Kidney tubule cell (primary cell): ENCODE measurements around the gene TCF7L2.

Source experiments
- DNase-seq: peaks from one replicate; pipeline ENCODE4 v3.0.0-alpha.2; 2018; ENCODE audit warnings: low spot score

Gene TCF7L2

DNA sequence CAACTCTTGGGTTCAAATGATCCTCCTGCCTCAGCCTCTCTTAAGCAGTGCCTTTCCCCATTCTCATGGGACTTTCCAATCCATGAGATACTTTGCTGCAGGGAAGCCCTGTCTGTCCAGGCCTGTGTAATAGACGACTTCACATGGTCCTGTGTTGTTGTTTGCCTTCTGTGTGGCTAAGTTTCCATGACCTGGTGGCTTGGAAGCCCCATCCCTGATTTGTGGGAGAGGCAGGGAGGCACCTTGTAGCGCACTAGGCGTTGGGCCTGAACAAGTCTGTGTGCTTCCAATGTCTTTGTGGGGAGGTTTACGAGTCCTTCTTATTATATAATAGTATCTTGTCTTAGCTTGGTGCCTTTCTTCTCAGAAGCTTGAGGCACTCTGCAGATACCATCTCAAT, 49.1 kb downstream of the TCF7L2 start:
- DNase-seq, result no peak

DNA sequence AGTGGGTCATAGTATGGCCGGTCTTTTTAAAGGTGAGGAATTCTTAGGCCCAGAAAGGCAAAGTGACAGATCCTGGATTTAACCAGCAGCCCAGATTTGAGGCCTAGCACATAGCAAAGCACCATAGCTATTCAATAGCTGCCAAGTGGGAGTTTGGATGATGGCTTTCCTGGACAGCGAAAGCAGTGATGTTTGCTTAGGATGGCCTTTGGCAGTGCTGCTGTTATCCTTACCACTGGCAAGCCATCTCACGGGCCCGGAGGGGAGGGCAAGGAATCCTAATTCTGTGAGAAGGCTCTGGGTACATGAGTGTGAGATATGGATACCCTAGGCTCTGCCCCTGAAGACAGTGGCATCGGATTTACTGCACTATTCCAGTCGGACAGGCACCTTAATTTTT, 50.4 kb downstream of the TCF7L2 start:
- no peak for DNase-seq

DNA sequence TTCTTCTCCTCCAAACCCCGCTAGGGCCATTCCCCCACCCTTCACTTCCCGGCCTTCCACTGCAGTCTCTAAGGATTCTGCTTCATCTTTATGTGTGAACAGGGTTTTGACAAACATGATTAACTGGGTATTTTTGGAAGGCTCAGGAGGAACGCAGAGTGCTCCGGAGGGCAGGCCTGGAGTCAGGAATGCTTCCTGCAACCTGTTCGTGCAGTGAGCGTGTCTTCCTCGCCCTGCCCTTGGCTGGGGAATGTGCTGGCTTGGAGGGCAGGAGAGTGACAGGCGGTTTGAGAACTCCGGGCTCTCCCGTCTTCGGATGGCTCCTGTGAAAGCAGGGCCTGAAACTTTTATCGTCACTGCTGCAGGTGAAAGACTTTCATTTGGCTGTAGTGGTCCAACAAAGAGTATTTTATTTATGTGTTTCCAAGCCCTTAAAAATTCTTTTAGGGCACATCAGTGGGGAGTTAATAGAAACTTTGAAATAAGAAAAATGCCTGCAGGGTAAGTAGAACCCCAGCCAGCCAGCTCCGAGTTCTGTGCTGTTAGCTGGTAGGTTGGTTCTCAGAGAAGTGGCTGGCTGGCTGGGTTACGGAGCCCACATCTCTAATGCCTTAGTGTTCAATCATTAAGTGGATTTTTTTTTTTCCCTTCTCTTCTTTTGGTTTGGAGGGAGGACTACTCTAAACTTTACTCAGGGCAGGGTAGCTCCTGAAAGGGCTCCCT, 51.0 kb downstream of the TCF7L2 start:
- peak; percentile 78 for DNase-seq

DNA sequence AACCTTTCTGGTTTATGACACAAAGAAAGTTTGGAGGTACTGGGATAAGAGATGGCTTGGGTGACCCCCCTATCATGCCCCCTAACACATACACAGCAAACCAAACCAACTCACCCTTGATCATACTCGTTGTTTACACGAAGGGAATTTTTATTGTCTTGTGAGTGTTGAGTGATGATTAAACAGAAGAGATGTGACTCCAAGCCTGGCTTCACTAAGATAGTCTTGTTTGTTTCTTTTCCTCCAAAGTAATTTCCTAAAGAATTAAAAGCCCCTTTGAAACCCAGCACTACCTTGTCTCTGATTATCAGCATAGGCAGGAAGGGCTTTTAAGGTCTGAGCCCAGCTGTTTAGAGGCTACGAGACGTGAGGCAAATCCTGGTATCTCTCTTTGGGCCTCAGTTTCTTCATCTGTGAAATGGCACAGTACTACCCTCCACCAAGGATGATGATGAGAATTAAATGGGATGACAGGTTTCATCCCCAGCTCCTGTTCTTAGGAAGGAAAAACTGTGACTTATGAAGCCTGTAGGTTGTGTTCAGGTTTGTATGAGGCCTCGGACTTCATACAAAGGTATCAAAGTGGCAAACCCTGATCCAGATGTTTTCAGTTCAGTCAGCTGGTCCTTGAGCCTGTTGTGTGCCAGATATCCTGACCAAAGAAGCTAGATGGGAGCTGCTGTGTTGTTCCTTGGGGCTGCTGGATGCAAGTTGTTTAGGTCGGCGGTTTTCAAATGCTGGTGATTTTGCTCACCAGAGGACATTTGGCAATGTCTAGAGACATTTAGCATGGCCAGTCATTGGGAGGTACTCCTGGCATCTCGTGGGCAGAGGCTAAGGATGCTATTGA, 51.8 kb downstream of the TCF7L2 start:
- DNase-seq, result no peak

DNA sequence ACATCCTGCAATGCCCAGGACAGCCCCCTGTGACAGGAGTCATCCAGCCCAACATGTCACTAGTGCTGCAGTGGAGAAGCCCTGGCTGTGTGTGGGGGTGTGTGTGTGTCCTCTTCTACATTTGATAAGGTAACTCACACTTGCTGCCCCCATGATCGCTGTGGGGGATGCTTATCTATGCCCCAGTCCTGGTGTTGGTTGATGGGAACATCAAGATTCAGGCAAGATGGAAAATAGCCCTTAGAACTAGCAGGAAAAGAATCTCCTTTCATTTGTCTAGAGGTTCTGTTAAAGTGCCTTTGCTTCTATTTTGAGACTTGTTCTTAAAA, 52.4 kb downstream of the TCF7L2 start:
- no peak for DNase-seq

DNA sequence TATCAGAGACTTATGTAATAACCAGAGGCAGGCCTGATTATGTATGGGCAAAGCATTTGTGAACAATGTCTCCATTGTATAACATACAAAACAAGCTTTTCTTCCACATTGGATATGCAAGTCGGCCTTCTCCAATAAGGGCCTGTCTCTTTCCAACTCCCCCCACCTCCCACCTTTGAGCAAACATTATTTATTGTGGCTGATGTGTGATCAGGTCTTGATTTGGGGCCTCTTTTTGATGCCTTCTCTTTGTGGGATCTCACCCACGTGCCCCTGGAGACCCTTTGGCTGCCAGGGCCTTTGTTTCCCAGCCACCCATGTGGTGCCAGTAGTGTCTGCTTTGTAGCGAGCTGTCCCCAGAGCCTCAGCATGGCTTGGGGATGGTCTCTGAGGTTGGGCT, 53.0 kb downstream of the TCF7L2 start:
- no peak for DNase-seq

DNA sequence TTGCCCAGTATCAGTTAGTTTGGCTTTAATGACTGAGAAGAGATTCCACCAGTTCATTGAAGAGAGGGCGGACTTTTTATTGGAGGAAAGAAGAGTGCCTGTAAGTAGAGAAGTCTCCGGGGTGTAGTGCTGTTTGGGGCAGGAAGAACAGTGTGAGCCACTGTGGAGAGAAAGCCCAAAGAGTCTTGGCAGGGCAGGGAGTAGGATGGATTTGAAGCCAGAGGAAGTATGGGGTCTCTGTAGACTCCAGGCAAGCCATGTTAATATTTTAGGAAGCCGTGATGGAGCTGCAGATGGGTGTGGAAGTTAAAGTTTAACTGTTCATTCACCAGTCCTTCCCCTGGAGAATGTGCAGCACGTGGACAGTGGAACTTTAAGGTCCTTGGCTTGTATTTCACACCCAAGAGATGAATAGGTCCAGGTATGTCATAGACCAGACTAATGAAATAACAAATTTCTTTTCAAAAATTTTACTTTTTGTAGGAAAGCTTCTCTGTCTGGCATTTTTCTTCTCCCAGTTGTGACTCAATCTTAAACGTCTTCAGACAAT, 54.1 kb downstream of the TCF7L2 start:
- peak; percentile 28 for DNase-seq

DNA sequence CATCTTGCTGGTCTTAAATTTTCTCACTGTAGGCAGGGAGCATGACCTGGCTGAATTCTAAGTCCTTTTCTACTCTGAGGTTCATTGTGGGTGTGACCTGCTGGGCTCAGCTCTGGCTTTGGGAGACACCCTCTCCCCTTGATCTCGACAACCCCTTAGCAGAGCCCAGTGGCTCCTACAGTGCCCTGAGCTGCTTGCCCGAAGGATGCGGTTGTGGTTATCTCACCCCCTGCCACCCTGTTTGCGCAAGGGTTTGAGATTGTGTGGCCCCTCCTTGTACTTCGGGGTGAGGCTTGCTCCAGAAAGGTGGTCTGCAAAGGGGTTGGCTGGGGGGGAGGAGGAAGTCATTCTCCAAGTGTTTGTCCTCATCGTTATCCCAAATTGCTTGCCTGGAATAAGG, 55.3 kb downstream of the TCF7L2 start:
- no peak for DNase-seq

DNA sequence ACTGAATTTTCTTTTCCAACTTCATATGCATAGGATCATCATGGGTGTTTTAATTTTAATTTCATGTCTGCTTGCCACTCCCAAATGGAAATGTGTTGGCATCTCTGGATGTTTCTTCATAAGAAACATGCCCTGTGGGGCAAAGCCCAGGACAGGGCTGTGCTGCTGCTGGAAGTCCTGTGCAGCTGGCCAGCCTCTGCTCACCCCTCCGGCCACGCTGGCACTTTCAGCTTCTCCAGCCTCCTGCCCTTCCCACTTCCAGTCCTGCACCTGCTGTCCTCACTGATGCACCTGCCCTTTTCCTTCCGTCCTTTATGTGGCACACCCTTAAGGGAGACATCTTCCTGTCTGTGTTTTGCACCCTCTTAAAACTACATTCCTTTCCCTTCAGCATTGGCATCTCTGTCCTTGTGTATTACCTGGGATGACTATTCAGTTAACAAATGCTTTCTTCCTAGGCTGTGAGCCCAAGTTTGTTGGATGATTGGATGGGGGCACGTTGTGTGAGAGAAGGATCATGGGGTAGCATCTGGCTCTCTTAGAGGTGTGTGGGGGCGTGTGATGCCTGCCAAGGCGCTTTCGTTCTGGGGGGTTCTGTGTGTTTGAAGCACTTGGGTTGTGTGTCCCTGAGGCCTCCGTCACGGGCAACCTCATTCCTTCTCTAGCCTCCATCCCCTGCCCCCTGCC, 56.8 kb downstream of the TCF7L2 start:
- no peak for DNase-seq

DNA sequence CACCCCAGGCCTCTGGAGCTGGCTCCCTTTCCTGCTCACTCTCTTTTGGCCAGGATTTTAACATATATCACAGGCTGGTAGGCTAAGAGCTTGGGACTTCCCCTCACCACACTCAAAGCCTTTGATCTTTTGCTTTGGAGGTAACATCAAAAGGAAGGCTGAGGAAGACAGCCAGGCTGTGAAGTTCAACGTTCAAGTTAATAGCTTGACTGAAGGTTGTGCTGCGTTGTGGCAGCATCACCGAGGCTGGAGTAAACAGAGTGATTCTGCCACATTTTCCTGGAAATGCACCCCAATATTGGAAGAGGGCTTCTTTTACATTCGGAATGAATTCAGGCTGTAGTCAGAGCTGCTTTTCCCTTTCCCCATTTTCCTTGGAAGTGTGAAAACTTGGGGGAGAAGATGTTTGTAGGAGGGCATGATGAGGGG, 57.3 kb downstream of the TCF7L2 start:
- DNase-seq, result no peak

DNA sequence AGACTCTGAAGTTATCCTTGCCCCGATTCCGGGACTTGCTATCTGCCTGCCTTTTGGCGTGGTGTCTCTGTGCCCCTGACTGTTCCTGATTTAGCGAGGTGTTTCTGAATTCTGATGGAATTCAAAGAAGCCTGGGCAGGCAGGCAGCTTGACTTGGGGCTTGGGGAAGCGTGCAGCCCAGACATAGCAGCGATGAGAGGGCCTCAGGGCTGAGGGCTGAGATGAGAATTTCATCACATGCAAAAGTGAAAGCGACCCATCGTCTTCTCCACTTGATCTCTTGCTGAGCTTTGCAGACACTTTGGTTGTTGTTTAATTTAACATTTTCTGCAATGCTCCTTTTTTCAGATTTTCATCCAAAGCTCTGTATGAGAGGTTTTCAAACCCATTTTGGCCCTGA, 57.8 kb downstream of the TCF7L2 start:
- no peak for DNase-seq

DNA sequence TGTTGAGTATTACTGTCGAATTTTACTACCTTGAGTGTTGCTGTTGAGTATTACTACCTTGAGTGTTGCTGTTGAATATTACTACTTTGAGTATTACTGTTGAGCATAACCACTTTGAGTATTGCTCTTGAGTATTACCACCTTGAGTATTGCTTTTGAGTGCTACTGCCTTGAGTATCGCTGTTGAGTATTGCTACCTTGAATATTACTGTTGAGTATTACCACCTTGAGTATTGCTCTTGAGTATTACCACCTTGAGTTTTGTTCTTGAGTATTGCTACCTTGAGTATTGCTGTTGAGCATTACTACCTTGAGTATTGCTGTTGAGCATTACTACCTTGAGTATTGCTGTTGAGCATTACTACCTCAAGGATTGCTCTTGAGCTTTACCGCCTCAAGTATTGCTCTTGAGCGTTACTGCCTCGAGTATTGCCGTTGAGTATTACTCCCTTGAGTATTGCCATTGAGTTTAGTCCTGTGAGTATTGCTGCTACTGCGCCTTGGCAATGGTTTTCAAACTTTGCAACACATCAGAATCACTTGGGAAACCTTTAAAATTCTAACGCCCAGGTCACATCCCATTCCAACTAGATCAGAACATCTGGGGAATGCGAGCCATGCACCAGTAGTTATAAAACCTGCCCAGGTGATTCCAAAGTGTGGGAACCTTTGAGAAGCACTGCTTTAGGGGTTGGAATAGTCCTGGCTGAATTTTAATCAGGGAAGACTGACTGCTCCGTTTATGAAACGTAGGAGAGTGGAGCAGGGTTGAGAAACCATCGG, 61.7 kb downstream of the TCF7L2 start:
- DNase-seq, result no peak

DNA sequence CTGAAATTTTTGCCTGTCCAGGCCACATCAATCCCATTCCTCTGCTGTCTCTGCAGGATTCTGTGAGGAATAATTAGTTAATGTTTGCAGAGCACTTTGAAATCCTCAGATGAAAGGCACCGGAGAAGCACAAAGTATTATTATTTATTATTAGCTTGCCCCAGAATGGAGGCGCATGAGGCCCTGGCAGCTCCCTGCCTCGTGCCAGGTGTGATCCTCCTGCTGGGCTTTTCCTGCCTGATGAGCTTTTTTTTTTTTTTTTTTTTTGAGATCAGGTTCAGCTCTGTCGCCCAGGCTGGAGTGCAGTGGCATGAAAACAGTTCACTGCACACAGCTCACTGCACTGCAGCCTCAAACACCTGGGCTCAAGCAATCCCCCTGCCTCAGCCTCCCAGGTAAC, 65.2 kb downstream of the TCF7L2 start:
- DNase-seq, result peak; percentile 30

DNA sequence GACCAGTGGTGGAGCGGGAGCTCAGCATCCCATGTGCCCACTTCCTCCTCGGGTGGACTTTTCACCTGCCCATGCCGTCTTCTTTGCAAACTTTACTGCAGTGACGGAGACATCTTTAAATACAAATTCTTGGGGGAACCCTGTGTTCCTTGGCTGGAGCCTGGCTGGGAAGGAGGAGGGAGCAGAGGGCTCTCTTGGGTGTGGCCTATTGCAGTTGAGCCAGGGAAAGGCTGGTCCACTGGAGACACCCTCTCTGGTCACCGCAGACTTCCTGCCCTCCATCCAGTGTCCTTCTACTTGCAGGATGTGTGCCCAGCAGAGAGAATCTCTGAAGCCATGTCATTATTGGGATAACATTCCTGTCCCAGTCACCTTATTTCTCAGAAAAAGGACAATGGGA, 67.3 kb downstream of the TCF7L2 start:
- DNase-seq, result no peak

DNA sequence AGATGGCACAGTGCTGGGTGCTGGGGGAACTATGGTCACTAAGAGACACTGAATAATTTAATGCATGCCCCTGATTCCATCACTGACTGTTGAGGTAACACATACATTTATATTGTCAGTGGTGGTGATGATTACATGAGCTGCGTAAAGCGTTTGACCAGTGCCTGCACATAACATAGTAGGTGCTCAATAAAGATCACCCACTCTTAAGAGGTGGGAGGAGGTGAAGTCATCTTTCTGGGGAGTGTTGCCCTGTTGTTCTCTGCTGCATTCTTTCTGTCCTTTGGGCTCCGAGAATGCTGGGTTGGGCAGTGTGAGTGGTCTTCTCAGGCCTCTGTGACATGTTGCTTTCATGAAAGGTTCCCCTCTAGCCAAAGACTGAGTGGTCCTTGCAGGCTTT, 68.0 kb downstream of the TCF7L2 start:
- DNase-seq, result no peak

DNA sequence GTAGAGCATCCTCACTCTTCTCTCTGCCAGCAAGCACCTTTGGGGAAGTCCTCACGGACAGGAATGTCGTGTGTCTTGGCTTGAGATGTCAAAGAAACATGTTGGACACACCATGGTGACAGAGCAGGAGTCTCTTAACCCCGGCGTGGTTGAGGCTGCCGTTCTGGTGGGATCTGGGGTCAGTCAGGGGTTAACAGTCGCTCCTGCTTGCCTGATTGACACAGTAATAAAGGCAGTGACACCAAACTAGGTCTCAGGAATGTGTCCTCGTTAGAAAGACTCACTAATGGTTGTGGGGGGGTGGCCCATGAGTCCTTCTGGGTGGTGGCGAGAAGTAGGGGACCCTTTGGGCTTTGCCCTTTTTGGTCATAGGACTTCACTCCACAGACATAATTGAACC, 69.0 kb downstream of the TCF7L2 start:
- no peak for DNase-seq

DNA sequence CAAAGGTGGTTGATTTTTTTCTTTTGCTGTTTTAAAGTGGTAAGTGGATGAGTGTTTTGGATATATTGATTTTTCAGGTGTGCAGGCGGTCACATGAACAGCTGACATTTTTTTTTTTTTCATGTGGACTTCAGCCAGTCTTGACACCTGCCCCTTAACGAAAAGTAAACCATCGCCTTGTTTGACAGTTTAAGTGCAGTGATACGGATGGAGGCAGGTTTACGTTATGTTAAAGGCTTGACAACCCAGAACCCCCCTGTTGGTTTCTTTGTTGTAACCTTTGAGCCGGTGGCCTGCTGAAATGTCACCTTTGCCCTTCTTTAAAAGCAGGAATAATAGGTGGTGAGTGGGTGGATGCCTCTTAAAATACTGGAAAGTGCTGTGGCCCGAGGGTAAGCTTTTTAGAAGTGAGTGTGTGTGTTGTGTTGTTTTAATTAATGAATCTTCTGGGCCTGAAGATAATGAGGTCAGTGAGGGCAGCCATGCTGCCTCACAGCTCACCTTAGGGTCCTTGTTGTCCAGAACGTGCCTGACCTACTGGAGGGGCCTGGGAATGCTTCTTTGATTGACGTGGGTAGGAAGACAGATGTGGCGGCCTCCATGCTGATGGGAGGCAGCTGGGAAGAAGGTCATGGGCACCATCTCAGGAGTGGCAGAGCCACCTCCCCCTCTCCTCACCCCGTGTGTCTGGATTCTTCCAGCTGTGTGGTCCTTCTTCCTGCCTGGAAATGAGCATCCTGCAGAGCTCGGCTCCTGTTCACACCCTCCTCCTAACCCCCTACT, 69.8 kb downstream of the TCF7L2 start:
- DNase-seq, result no peak

DNA sequence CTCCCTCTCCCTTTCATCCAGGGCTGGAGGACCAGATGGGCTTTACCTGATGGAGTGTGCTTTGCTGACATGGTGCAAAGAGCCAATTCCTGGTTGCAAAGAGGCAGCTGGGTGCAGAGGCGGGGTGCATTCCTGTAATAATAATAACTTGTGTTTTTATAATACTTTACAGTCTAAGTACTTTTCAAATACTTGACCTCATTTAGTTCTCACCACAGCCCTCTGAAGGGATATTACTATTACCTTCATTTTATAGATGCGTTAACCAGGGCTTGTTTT, 70.4 kb downstream of the TCF7L2 start:
- no peak for DNase-seq

DNA sequence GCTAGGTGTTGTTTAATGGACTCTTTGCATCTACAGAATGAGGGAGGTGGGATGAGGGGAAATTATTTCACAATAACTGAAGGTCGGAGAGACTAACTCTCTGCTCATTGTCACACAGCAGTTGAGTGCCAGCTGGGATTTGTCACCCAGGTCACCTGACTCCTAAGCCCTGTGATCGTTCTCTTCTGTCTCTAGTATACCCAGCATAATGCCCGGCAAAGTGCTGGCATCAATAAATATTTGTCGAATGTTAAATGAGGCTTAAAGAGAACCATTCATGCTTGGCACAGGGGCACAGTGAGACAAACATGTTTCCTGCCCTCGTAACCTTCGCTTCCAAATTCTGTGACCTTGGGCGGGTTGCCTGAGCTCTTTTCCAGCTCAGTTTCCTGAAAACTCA, 70.8 kb downstream of the TCF7L2 start:
- peak; percentile 51 for DNase-seq

DNA sequence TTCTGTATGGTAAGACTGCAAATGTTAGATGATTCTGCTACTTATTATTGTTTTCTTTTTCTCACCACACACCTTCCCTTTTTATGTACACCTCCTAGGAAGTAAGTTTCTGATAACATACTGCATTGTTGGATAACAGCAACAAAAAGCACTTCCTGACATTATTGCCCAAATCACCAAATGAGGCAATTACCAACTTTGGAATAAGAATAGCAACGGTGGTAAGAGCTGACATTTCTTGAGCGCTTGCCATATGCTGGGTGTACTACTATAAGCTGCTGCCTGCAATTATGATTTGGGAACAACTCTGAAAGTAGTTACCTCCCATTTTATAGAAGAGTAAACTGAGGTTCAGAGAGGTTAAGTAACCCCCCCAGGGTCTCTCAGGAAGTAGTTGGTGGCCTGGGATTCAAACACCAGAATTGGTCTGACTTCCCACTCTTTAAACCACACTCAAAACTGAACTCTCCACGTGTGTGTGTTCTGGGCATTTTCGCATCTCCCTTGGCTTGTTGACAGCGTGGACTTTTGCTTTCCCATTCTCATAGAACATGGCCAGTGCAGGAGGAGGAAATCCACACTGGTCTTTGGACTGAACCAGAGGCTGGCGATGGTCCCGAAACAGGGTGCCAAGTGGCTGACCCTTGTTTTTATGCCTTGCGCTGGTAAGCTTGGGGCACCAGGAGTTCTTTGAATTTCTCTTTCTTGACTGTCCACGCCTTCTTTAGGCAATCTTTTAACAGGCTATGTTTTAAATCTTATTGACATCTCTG, 71.4 kb downstream of the TCF7L2 start:
- DNase-seq, result no peak

DNA sequence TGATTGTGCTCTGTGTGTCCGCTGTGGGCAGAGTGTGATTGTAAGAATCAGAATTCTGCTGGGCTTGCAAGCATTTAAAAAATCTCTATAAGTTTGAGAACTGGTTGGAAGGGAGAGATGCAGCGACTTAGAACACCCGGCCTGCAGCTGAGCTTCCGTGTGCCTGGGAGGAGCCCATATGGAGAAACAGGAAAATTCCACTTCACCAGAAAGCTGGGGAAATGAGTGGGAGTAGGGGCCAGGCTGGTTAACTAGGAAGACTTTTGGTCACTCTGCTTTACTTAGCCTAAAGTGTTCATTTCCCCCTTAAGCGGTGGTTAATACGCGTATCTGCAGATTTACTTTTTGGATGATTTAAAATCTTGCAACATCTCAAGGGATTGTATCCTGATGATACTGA, 72.2 kb downstream of the TCF7L2 start:
- no peak for DNase-seq
